Prostate gland (tissue), 2 donors: ENCODE measurements around the gene L3MBTL4. TPM values are rescaled to one million over a fixed set of nuclear protein-coding genes. Genes with fewer than 3 reads are reported as not detected.

ENCODE experiments used
- DNase-seq: peaks from one replicate; pipeline ENCODE4 v3.0.0-alpha.2; 2019; ENCODE audit warnings: low spot score
- H3K27ac ChIP-seq, 2 donors: fragments of 200-600 bp; sonication (generic); 2 replicates each; pipeline ENCODE4 v1.5.1; 2017 to 2019
- H3K27me3 ChIP-seq: fragments of 200-600 bp; sonication (generic); replicated peaks from 2 replicates; pipeline ENCODE4 v1.5.1; 2019; ENCODE audit not compliant: insufficient read depth
- H3K36me3 ChIP-seq, 2 donors: fragments of 200-600 bp; sonication (generic); 1 replicate in 1 of 2; 2 replicates in 1 of 2; pipeline versions ENCODE4 v1.5.1 to v1.8.1; 2017 to 2019
- H3K4me1 ChIP-seq: fragments of 200-600 bp; sonication (generic); replicated peaks from 2 replicates; pipeline ENCODE4 v1.5.1; 2019
- H3K4me3 ChIP-seq, 2 donors: fragments of 200-600 bp; sonication (generic); 2 replicates each; pipeline ENCODE4 v1.5.1; 2017 to 2019
- H3K9me3 ChIP-seq: fragments of 200-600 bp; sonication (generic); 2 replicates; pipeline ENCODE4 v1.5.1; 2017
- POLR2A ChIP-seq: fragments of 450-650 bp; IDR thresholded peaks from one replicate; pipeline ENCODE4 v1.6.1; 2016; ENCODE audit warnings: antibody characterized with exemption, mild to moderate bottlenecking
- POLR2AphosphoS5 ChIP-seq: sonication (generic); formaldehyde crosslinking; IDR thresholded peaks from one replicate; pipeline ENCODE4 v1.6.1; 2017; ENCODE audit warnings: antibody characterized with exemption
- WGBS: methylation state at CpG from one replicate; pipeline ENCODE4 v1.1.5; 2018; 5-methylcytosine and 5-hydroxymethylcytosine counted together
- intact Hi-C: fragments of 100-400 bp; cut with DNase I; formaldehyde crosslinking; loops from one replicate; pipeline ENCODE4 v1.14.2; 2022
- total RNA-seq, 2 donors: library from RNA; depleted of rRNA; stranded (reverse); fragments of >200 nt; gene quantifications; one replicate each; pipeline ENCODE4 v1.1.0, GENCODE V29; 2016
- TF ChIP-seq, protein P1 (sequence below), 4 experiments: fragments of 200-600 bp in 2 of 4; fragments of 450-650 bp in 2 of 4; sonication (generic) in 2 of 4; IDR thresholded peaks; 1 replicate in 3 of 4; 2 replicates in 1 of 4; pipeline ENCODE4 v1.5.1; 2016 to 2019; ENCODE audit warnings: antibody characterized with exemption in 4 of 4, mild to moderate bottlenecking in 2 of 4, moderate library complexity in 2 of 4

Gene L3MBTL4
- total RNA-seq, 2 donors from 2014 or later: 3.5 to 20.5 TPM

DNA sequence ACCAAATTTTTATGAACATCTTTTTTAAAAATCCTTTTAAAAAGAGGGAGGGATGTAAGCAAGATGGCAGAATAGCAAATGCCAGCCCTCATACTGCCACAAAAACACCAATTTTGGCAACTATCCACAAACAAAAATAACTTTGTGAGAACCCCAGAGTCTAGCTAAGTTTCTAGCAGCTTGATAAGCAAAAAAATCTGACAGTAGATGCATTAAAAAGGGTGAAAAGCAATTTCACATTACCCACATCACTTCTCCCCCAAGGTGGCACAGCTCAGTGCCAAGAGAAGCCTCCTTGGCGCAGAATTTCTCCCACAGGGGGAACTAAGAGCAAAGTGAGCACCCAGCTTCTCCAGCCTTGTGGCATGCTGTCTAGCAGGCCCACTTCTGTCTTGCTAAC lies 74.6 kb downstream of the L3MBTL4 start:
- H3K9me3 ChIP-seq: no peaks in the 10 kb centered on the region
- no peaks in the 10 kb centered on the region for H3K36me3 ChIP-seq
- no peak overlapping the region for H3K4me3 ChIP-seq
- TF ChIP-seq, protein P1, sequence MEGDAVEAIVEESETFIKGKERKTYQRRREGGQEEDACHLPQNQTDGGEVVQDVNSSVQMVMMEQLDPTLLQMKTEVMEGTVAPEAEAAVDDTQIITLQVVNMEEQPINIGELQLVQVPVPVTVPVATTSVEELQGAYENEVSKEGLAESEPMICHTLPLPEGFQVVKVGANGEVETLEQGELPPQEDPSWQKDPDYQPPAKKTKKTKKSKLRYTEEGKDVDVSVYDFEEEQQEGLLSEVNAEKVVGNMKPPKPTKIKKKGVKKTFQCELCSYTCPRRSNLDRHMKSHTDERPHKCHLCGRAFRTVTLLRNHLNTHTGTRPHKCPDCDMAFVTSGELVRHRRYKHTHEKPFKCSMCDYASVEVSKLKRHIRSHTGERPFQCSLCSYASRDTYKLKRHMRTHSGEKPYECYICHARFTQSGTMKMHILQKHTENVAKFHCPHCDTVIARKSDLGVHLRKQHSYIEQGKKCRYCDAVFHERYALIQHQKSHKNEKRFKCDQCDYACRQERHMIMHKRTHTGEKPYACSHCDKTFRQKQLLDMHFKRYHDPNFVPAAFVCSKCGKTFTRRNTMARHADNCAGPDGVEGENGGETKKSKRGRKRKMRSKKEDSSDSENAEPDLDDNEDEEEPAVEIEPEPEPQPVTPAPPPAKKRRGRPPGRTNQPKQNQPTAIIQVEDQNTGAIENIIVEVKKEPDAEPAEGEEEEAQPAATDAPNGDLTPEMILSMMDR (IDR thresholded peaks at IDR 0.05): no peak
- no peak for TF ChIP-seq POLR2A
- TF ChIP-seq POLR2AphosphoS5: no peak
- intact Hi-C loops: no loop called here
- DNase-seq: no peak
- H3K27ac ChIP-seq: no peak overlapping the region
- H3K4me1 ChIP-seq: no peaks in the 10 kb centered on the region
- 96% methylated on average over 1 of the region's 1 CpG for WGBS
- H3K27me3 ChIP-seq: no peaks in the 10 kb centered on the region

DNA sequence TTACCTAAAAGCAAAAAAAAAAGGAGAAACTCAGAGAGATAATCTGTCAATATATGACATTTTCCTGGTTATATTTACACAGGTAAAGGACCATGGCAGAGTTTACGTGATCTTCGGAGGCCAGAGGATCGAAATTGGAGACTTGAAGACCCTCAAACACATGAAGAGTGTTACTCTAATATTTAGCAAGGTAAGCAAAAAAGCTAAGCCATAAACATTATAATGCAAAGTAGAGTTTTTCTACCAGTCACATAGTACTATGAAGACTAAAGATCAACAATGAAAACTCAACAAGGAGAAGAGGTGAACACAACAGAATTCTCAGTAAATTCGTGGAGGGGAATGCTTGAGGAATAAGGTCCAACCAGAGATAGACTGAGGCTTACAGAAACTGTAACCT lies 78.5 kb downstream of the L3MBTL4 start:
- WGBS: 91% methylated on average over 4 of the region's 4 CpGs
- Histone ChIP-seq H3K9me3 (no peaks in the 10 kb centered on the region), H3K27me3 (no peaks in the 10 kb centered on the region), H3K4me1 (no peaks in the 10 kb centered on the region), H3K4me3 (no peak overlapping the region), H3K36me3 (no peaks in the 10 kb centered on the region), H3K27ac (no peak overlapping the region)
- TF ChIP-seq POLR2A (no peak), POLR2AphosphoS5 (no peak)
- TF ChIP-seq, protein P1 (IDR thresholded peaks at IDR 0.05): no peak
- no peak for DNase-seq
- intact Hi-C loops: no loop called here

DNA sequence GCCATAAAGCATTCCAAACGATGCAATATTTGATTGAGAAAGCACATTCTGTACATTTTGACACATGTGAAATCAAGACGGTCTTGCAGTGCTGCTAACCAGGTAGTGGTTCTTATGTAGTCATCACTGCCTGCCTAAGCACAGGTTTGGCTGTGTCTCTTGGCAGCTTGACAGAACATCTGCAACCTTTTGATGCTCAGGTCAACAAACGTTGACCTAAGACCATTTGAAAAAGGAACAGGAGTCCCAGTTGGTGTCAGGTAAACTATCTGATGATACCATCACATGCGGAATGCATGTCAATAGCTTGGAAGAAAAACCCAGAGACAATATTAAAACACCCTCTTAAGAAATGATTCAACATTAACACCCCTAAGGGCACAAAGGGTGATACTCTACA lies 80.7 kb downstream of the L3MBTL4 start:
- H3K4me3 ChIP-seq: no peak overlapping the region
- 78% methylated on average over 4 of the region's 4 CpGs for WGBS
- H3K4me1 ChIP-seq: no peaks in the 10 kb centered on the region
- intact Hi-C loops: no loop called here
- H3K27me3 ChIP-seq: no peaks in the 10 kb centered on the region
- no peak overlapping the region for H3K27ac ChIP-seq
- H3K9me3 ChIP-seq: no peaks in the 10 kb centered on the region
- H3K36me3 ChIP-seq: no peaks in the 10 kb centered on the region
- TF ChIP-seq POLR2AphosphoS5 (no peak), POLR2A (no peak)
- TF ChIP-seq, protein P1 (IDR thresholded peaks at IDR 0.05): no peak
- no peak for DNase-seq

DNA sequence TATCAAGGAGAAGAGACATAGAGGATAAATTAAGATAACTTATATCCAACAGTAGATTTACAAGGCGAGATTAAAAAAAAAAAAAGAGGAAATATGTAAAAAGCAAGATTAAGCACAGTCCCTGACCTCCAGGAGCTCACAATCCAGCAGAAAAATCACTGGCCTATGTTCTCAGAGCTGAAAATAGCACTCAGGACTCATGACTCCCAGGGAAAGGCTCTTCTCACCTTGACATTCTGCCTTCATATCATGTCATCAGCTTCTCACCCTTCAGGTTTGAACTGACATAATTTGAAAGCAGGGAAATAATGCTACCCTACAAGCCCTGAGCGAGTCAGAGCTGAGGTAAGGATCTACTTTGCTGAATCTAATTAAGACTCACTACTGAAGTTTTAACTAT lies 82.8 kb downstream of the L3MBTL4 start:
- WGBS: 87% methylated on average over 2 of the region's 2 CpGs
- Histone ChIP-seq H3K4me3 (no peak overlapping the region), H3K9me3 (no peaks in the 10 kb centered on the region), H3K27ac (no peak overlapping the region), H3K36me3 (no peaks in the 10 kb centered on the region), H3K27me3 (no peaks in the 10 kb centered on the region), H3K4me1 (no peaks in the 10 kb centered on the region)
- DNase-seq: no peak
- no peak for TF ChIP-seq POLR2A
- TF ChIP-seq, protein P1 (IDR thresholded peaks at IDR 0.05): no peak
- no peak for TF ChIP-seq POLR2AphosphoS5
- intact Hi-C loops: no loop called here

DNA sequence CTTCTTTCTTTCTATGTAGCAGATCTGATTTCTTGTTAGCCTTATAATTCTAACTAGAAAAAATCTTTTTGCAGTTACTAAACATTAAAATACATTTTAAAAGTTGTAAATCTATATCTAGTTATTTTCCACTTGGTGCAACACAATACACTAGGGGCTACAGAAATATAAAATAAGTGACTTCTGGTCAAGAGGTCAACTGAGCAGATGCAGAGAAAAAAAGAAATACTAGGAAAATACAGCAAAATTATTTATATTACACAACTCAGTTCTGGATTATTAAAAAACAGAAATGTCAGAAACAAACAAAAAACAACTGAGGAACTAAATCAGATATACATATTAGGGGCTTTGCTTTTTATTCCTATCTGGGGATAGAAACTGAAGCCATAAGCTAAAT lies 83.9 kb downstream of the L3MBTL4 start:
- intact Hi-C loops: no loop called here
- TF ChIP-seq POLR2A (no peak), POLR2AphosphoS5 (no peak)
- TF ChIP-seq, protein P1 (IDR thresholded peaks at IDR 0.05): no peak
- Histone ChIP-seq H3K27ac (no peak overlapping the region), H3K4me1 (no peaks in the 10 kb centered on the region), H3K36me3 (no peaks in the 10 kb centered on the region), H3K27me3 (no peaks in the 10 kb centered on the region), H3K9me3 (no peaks in the 10 kb centered on the region), H3K4me3 (no peak overlapping the region)
- no peak for DNase-seq
